Hepatocyte (in vitro differentiated cells): ENCODE data around the gene SEC61A2.

ENCODE experiments used
- EZH2 ChIP-seq: fragments of 200-600 bp; sonication (generic); IDR thresholded peaks from 2 replicates; pipeline ENCODE4 v1.6.1; 2016; ENCODE audit warnings: antibody characterized with exemption, mild to moderate bottlenecking, borderline replicate concordance
- TF ChIP-seq, protein P1 (sequence below): fragments of 200-600 bp; sonication (generic); IDR thresholded peaks from 2 replicates; pipeline ENCODE4 v1.5.1; 2016; ENCODE audit warnings: antibody characterized with exemption, mild to moderate bottlenecking; ENCODE audit not compliant: poor library complexity

DNA sequence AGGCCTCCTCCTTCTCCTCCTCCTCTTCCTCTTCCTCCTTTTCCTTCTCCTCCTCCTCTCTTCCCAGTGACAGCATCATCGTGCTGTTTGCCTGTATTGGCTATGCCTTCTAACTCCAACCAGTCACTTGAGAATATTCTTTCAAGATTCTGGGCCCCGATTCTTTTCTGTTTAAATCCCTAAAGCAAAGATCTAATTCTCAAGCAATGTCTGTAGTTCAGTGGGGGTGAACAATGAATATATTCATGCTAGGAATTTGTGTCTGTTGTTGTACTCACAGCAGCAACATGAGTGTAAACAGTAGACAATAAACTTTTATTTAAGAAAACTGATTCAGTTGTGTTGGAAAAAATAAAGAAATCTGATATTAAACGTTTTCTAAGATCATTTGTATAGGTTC, 35.6 kb downstream of the SEC61A2 start:
- TF ChIP-seq, protein P1, sequence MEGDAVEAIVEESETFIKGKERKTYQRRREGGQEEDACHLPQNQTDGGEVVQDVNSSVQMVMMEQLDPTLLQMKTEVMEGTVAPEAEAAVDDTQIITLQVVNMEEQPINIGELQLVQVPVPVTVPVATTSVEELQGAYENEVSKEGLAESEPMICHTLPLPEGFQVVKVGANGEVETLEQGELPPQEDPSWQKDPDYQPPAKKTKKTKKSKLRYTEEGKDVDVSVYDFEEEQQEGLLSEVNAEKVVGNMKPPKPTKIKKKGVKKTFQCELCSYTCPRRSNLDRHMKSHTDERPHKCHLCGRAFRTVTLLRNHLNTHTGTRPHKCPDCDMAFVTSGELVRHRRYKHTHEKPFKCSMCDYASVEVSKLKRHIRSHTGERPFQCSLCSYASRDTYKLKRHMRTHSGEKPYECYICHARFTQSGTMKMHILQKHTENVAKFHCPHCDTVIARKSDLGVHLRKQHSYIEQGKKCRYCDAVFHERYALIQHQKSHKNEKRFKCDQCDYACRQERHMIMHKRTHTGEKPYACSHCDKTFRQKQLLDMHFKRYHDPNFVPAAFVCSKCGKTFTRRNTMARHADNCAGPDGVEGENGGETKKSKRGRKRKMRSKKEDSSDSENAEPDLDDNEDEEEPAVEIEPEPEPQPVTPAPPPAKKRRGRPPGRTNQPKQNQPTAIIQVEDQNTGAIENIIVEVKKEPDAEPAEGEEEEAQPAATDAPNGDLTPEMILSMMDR: no peak
- TF ChIP-seq EZH2: no peak
